ENCODE measurements around the gene BMP6.

- TF ChIP-seq, protein P1, sequence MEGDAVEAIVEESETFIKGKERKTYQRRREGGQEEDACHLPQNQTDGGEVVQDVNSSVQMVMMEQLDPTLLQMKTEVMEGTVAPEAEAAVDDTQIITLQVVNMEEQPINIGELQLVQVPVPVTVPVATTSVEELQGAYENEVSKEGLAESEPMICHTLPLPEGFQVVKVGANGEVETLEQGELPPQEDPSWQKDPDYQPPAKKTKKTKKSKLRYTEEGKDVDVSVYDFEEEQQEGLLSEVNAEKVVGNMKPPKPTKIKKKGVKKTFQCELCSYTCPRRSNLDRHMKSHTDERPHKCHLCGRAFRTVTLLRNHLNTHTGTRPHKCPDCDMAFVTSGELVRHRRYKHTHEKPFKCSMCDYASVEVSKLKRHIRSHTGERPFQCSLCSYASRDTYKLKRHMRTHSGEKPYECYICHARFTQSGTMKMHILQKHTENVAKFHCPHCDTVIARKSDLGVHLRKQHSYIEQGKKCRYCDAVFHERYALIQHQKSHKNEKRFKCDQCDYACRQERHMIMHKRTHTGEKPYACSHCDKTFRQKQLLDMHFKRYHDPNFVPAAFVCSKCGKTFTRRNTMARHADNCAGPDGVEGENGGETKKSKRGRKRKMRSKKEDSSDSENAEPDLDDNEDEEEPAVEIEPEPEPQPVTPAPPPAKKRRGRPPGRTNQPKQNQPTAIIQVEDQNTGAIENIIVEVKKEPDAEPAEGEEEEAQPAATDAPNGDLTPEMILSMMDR (IDR thresholded peaks at IDR 0.05): no peak
- no peak for TF ChIP-seq POLR2A (IDR thresholded peaks at IDR 0.05)
Observed at GRCh38 chr6:7896465-7896987, 170.6 kb downstream of the BMP6 start.

All from heart left ventricle (tissue), 13 donors.